OCI-LY1 (cell line): Measurements from ENCODE around the gene CCNDBP1.
"Not testable (repeated sequence)": the region's sequence is repeated elsewhere in the genome, so short reads cannot be mapped to it uniquely, and the experiment has no call there.

Experiments used
- CTCF ChIP-seq: fragments of 200-600 bp; sonication (generic), shearing (Covaris generic); IDR thresholded peaks from 2 replicates; pipeline ENCODE4 v1.5.1; 2017; ENCODE audit warnings: mild to moderate bottlenecking, antibody characterized with exemption, low read length, moderate library complexity, mixed read lengths
- EZH2 ChIP-seq: fragments of 200-600 bp; sonication (generic), shearing (Covaris generic); IDR thresholded peaks from 2 replicates; pipeline ENCODE4 v1.8.0; 2017; ENCODE audit warnings: borderline replicate concordance, mixed run types, mild to moderate bottlenecking, antibody characterized with exemption, low read length, moderate library complexity, mixed read lengths

DNA sequence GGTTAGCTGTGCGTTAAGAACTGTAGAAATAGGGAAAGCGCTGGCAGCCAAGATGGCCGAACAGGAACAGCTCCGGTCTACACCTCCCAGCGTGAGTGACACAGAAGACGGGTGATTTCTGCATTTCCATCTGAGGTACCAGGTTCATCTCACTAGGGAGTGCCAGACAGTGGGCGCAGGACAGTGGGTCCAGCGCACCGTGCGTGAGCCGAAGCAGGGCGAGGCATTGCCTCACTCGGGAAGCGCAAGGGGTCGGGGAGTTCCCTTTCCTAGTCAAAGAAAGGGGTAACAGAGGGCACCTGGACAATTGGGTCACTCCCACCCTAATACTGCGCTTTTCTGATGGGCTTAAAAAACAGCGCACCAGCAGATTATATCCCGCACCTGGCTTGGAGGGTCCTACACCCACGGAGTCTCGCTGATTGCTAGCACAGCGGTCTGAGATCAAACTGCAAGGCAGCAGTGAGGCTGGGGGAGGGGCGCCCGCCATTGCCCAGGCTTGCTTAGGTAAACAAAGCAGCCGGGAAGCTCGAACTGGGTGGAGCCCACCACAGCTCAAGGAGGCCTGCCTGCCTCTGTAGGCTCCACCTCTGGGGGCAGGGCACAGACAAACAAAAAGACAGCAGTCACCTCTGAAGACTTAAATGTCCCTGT is 9.4 kb upstream of the CCNDBP1 start:
- not testable (repeated sequence) for TF ChIP-seq CTCF, EZH2
